BLaER1 (cell line): ENCODE data around the gene RANBP10.

ENCODE experiments used
- H3K27ac ChIP-seq: shearing (Covaris generic); formaldehyde crosslinking; 2 replicates; pipeline ENCODE4 v1.8.1; 2022
- H3K27me3 ChIP-seq: shearing (Covaris generic); formaldehyde crosslinking; 2 replicates; pipeline ENCODE4 v1.8.1; 2022
- H3K36me3 ChIP-seq: shearing (Covaris generic); formaldehyde crosslinking; 2 replicates; pipeline ENCODE4 v1.8.1; 2022
- H3K4me1 ChIP-seq: shearing (Covaris generic); formaldehyde crosslinking; 2 replicates; pipeline ENCODE4 v1.8.1; 2022
- H3K4me2 ChIP-seq: shearing (Covaris generic); formaldehyde crosslinking; 2 replicates; pipeline ENCODE4 v1.8.1; 2022
- H3K4me3 ChIP-seq: shearing (Covaris generic); formaldehyde crosslinking; 2 replicates; pipeline ENCODE4 v1.8.1; 2022
- H3K9ac ChIP-seq: shearing (Covaris generic); formaldehyde crosslinking; 2 replicates; pipeline ENCODE4 v1.8.1; 2022
- H3K9me3 ChIP-seq: shearing (Covaris generic); formaldehyde crosslinking; 2 replicates; pipeline ENCODE4 v1.8.1; 2022
- H4K20me1 ChIP-seq: shearing (Covaris generic); formaldehyde crosslinking; 2 replicates; pipeline ENCODE4 v1.8.1; 2022
- Cebpa-rat ChIP-seq: shearing (Covaris generic); IDR thresholded peaks from 2 replicates; pipeline ENCODE4 v1.8.1; 2022

The RANBP10 gene

GRCh38 chr16:67804853-67805542 is 1.4 kb downstream of the RANBP10 start:
- peak overlapping the region; percentile 90; the same call in 1 of the 2 replicates for H3K27ac ChIP-seq
- no peaks in the 10 kb centered on the region for H3K27me3 ChIP-seq
- peak overlapping the region; percentile 92 for H3K4me3 ChIP-seq
- H3K4me2 ChIP-seq = peak overlapping the region; percentile 91
- H3K9me3 ChIP-seq = no peaks in the 10 kb centered on the region
- H3K36me3 ChIP-seq = peaks cover 46% of the 10 kb centered on the region
- peaks cover 67% of the 10 kb centered on the region for H3K4me1 ChIP-seq
- TF ChIP-seq Cebpa-rat = no peak
- H3K9ac ChIP-seq = peak overlapping the region; percentile 96
- H4K20me1 ChIP-seq = peaks cover 35% of the 10 kb centered on the region

- Histone ChIP-seq H3K36me3 (peaks cover 57% of the 10 kb centered on the region), H3K4me1 (peaks cover 69% of the 10 kb centered on the region), H3K4me2 (0 out of 2 replicates have a peak overlapping the region, but pooled peaks have one; percentile 7), H3K27ac (no peak overlapping the region), H3K4me3 (no peak overlapping the region), H3K27me3 (no peaks in the 10 kb centered on the region), H3K9ac (no peak overlapping the region), H4K20me1 (peaks cover 44% of the 10 kb centered on the region), H3K9me3 (no peaks in the 10 kb centered on the region)
- TF ChIP-seq Cebpa-rat = no peak
Measured at GRCh38 chr16:67803894-67804293, 2.5 kb downstream of the RANBP10 start.

GRCh38 chr16:67801883-67802282 is 4.5 kb downstream of the RANBP10 start:
- TF ChIP-seq Cebpa-rat = no peak
- H4K20me1 ChIP-seq = peaks cover 64% of the 10 kb centered on the region
- H3K4me2 ChIP-seq = peak overlapping the region; percentile 85
- peaks cover 78% of the 10 kb centered on the region for H3K36me3 ChIP-seq
- no peaks in the 10 kb centered on the region for H3K9me3 ChIP-seq
- peaks cover 60% of the 10 kb centered on the region for H3K4me1 ChIP-seq
- no peaks in the 10 kb centered on the region for H3K27me3 ChIP-seq
- no peak overlapping the region for H3K4me3 ChIP-seq
- peak overlapping the region; percentile 25; the same call in 1 of the 2 replicates for H3K27ac ChIP-seq
- H3K9ac ChIP-seq = no peak overlapping the region

GRCh38 chr16:67801241-67801640 is 5.1 kb downstream of the RANBP10 start:
- H3K27ac ChIP-seq = 0 out of 2 replicates have a peak overlapping the region, but pooled peaks have one; percentile 26

DNA sequence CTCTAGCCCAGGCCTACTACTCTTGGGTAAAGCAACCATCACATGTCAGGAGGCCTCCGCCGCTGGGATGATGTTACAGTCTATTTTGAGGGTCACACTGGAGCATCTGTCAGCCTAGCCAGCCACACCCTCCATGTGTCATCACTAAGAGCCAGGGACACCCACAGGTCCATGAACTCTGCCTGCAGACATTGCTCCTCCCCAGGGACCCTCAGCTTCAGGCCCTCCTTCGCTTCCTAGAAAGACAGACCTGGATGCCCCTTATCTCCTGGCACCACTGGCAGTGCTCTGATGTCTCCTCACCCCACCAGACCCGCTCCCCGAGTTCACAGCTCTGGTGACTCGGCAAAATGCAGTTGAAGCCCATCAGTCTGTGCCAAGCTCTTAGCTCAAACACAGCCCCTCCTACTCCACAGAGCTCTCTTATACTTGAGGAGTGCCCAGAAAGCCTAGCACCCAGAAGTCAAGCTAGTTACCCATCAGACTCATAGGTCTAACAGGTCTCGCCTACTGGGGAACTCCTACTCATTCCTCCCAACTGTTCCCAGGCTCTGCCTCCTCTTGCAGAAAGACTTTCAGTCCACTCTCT is 5.9 kb downstream of the RANBP10 start:
- H3K27ac ChIP-seq = 0 out of 2 replicates have a peak overlapping the region, but pooled peaks have one; percentile 18
- no peak overlapping the region for H3K9ac ChIP-seq
- peaks cover 56% of the 10 kb centered on the region for H3K4me1 ChIP-seq
- TF ChIP-seq Cebpa-rat = no peak
- no peaks in the 10 kb centered on the region for H3K9me3 ChIP-seq
- H3K4me2 ChIP-seq = peak overlapping the region; percentile 85
- H3K27me3 ChIP-seq = no peaks in the 10 kb centered on the region
- no peak overlapping the region for H3K4me3 ChIP-seq
- H4K20me1 ChIP-seq = peaks cover 69% of the 10 kb centered on the region
- H3K36me3 ChIP-seq = peaks cover 88% of the 10 kb centered on the region

More at GRCh38 chr16:67801241-67801640, 5.1 kb downstream of the RANBP10 start:
- Histone ChIP-seq H3K4me2 (peak overlapping the region; percentile 85), H3K4me3 (no peak overlapping the region), H3K4me1 (peaks cover 60% of the 10 kb centered on the region), H4K20me1 (peaks cover 71% of the 10 kb centered on the region), H3K36me3 (peaks cover 84% of the 10 kb centered on the region), H3K9ac (no peak overlapping the region), H3K9me3 (no peaks in the 10 kb centered on the region), H3K27me3 (no peaks in the 10 kb centered on the region)
- TF ChIP-seq Cebpa-rat = no peak

- Histone ChIP-seq H3K4me3 (no peak overlapping the region), H3K9me3 (no peaks in the 10 kb centered on the region), H3K9ac (no peak overlapping the region), H3K27ac (no peak overlapping the region), H3K4me2 (no peak overlapping the region), H4K20me1 (peaks cover 89% of the 10 kb centered on the region), H3K36me3 (peaks cover 73% of the 10 kb centered on the region), H3K4me1 (peaks cover 20% of the 10 kb centered on the region), H3K27me3 (no peaks in the 10 kb centered on the region)
- TF ChIP-seq Cebpa-rat = no peak
Measured at GRCh38 chr16:67796099-67796718, 10.2 kb downstream of the RANBP10 start.

DNA sequence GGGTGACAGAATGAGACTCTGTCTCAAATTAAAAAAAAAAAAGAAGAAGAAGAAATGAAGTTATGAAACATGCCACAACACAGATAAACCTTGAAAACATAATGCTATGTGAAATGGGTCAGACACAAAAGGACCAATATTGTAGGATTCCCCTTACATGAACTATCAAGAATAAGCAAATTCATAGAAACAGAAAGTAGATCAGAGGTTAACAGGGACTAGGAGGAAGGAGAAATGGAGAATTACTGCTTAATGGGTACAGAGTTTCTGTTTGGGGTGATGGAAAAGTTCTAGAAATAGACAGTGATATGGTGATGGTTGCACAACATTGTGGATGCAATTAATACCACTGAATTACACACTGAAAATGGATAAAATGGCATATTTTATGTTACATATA is 16.3 kb downstream of the RANBP10 start:
- H3K4me3 ChIP-seq = no peak overlapping the region
- peaks cover 84% of the 10 kb centered on the region for H4K20me1 ChIP-seq
- peaks cover 8% of the 10 kb centered on the region for H3K4me1 ChIP-seq
- H3K9ac ChIP-seq = no peak overlapping the region
- H3K27ac ChIP-seq = no peak overlapping the region
- no peaks in the 10 kb centered on the region for H3K9me3 ChIP-seq
- no peak for TF ChIP-seq Cebpa-rat
- no peak overlapping the region for H3K4me2 ChIP-seq
- no peaks in the 10 kb centered on the region for H3K27me3 ChIP-seq
- H3K36me3 ChIP-seq = peaks cover 58% of the 10 kb centered on the region

DNA sequence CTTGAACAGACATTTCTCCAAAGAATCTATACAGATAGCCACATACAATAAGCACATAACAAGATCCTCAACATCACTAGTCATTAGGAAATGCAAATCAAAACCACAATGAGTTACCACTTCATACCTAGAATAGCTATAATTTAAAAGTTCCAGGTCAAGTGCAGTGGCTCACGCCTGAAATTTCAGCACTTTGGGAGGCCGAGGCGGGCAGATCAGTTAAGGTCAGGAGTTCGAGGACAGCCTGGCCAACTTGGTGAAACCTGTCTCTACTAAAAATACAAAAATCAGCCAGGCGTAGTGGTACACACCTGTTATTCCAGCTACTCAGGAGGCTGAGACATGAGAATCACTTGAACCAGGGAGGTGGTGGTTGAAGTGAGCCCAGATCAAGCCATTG is 19.9 kb downstream of the RANBP10 start:
- H3K27me3 ChIP-seq = no peaks in the 10 kb centered on the region
- H3K9me3 ChIP-seq = peaks cover 5% of the 10 kb centered on the region; the same call in 1 of the 2 replicates
- H3K9ac ChIP-seq = no peak overlapping the region
- peaks cover 75% of the 10 kb centered on the region for H4K20me1 ChIP-seq
- no peak overlapping the region for H3K4me3 ChIP-seq
- H3K4me2 ChIP-seq = no peak overlapping the region
- TF ChIP-seq Cebpa-rat = no peak
- H3K27ac ChIP-seq = no peak overlapping the region
- H3K36me3 ChIP-seq = peaks cover 72% of the 10 kb centered on the region
- H3K4me1 ChIP-seq = peaks cover 5% of the 10 kb centered on the region

DNA sequence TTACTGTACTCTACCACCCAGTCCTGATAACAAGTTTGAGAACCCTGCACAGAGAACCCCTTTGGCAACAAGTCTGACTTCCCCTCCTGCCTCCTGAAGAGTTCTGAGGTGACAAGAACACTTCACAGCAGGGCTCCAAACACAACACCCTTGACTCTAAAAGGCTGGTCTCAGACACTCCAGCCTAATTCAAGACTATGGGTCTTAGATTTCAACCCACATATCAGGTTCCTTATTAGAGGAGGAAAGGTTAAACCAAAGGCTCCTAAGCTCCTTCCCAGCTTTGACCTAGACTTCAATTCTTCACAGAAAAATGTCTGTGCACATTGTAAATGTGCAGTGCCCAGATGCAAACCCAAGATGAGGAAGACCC is 23.0 kb downstream of the RANBP10 start:
- Histone ChIP-seq H4K20me1 (peaks cover 75% of the 10 kb centered on the region), H3K27ac (no peak overlapping the region), H3K9me3 (peaks cover 5% of the 10 kb centered on the region; the same call in 1 of the 2 replicates), H3K4me1 (peaks cover 13% of the 10 kb centered on the region; the same call in 1 of the 2 replicates), H3K36me3 (peaks cover 82% of the 10 kb centered on the region), H3K4me3 (no peak overlapping the region), H3K9ac (no peak overlapping the region), H3K4me2 (no peak overlapping the region), H3K27me3 (no peaks in the 10 kb centered on the region)
- TF ChIP-seq Cebpa-rat = no peak
